ENCODE data around the gene ASB10.

- TF ChIP-seq, protein P1, sequence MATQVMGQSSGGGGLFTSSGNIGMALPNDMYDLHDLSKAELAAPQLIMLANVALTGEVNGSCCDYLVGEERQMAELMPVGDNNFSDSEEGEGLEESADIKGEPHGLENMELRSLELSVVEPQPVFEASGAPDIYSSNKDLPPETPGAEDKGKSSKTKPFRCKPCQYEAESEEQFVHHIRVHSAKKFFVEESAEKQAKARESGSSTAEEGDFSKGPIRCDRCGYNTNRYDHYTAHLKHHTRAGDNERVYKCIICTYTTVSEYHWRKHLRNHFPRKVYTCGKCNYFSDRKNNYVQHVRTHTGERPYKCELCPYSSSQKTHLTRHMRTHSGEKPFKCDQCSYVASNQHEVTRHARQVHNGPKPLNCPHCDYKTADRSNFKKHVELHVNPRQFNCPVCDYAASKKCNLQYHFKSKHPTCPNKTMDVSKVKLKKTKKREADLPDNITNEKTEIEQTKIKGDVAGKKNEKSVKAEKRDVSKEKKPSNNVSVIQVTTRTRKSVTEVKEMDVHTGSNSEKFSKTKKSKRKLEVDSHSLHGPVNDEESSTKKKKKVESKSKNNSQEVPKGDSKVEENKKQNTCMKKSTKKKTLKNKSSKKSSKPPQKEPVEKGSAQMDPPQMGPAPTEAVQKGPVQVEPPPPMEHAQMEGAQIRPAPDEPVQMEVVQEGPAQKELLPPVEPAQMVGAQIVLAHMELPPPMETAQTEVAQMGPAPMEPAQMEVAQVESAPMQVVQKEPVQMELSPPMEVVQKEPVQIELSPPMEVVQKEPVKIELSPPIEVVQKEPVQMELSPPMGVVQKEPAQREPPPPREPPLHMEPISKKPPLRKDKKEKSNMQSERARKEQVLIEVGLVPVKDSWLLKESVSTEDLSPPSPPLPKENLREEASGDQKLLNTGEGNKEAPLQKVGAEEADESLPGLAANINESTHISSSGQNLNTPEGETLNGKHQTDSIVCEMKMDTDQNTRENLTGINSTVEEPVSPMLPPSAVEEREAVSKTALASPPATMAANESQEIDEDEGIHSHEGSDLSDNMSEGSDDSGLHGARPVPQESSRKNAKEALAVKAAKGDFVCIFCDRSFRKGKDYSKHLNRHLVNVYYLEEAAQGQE (IDR thresholded peaks at IDR 0.05; ENCODE audit: low read depth, low read length): no peak
- TF ChIP-seq SMC3 (IDR thresholded peaks at IDR 0.05; ENCODE audit: low read depth, low read length) (no peak), CTCF (IDR thresholded peaks at IDR 0.05) (no peak), EP300 (IDR thresholded peaks at IDR 0.05; ENCODE audit: borderline replicate concordance in 1 of 2, low read depth in 1 of 2, low read length in 1 of 2) (no peak), POLR2AphosphoS5 (IDR thresholded peaks at IDR 0.05; ENCODE audit: low read depth, low read length) (no peak), MEF2A (IDR thresholded peaks at IDR 0.05; ENCODE audit: borderline replicate concordance, low read depth) (no peak)
- TF ChIP-seq, protein P2, sequence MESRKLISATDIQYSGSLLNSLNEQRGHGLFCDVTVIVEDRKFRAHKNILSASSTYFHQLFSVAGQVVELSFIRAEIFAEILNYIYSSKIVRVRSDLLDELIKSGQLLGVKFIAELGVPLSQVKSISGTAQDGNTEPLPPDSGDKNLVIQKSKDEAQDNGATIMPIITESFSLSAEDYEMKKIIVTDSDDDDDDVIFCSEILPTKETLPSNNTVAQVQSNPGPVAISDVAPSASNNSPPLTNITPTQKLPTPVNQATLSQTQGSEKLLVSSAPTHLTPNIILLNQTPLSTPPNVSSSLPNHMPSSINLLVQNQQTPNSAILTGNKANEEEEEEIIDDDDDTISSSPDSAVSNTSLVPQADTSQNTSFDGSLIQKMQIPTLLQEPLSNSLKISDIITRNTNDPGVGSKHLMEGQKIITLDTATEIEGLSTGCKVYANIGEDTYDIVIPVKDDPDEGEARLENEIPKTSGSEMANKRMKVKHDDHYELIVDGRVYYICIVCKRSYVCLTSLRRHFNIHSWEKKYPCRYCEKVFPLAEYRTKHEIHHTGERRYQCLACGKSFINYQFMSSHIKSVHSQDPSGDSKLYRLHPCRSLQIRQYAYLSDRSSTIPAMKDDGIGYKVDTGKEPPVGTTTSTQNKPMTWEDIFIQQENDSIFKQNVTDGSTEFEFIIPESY (IDR thresholded peaks at IDR 0.05; ENCODE audit: borderline replicate concordance, low read depth): no peak
These were observed 7.1 kb upstream of the ASB10 start for GRCh38 chr7:151194188-151194587.
